ENCODE results near the gene C1QTNF6.

C1QTNF6 gene

GRCh38 chr22:37226514-37226913 is 38.5 kb upstream of the C1QTNF6 start:
- no peak overlapping the region for H3K4me3 ChIP-seq (ENCODE audit: low read depth, low read length)
- TF ChIP-seq, protein P1, sequence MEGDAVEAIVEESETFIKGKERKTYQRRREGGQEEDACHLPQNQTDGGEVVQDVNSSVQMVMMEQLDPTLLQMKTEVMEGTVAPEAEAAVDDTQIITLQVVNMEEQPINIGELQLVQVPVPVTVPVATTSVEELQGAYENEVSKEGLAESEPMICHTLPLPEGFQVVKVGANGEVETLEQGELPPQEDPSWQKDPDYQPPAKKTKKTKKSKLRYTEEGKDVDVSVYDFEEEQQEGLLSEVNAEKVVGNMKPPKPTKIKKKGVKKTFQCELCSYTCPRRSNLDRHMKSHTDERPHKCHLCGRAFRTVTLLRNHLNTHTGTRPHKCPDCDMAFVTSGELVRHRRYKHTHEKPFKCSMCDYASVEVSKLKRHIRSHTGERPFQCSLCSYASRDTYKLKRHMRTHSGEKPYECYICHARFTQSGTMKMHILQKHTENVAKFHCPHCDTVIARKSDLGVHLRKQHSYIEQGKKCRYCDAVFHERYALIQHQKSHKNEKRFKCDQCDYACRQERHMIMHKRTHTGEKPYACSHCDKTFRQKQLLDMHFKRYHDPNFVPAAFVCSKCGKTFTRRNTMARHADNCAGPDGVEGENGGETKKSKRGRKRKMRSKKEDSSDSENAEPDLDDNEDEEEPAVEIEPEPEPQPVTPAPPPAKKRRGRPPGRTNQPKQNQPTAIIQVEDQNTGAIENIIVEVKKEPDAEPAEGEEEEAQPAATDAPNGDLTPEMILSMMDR (IDR thresholded peaks at IDR 0.05; ENCODE audit: borderline replicate concordance, insufficient read depth, low read depth, low read length) = no peak

DNA sequence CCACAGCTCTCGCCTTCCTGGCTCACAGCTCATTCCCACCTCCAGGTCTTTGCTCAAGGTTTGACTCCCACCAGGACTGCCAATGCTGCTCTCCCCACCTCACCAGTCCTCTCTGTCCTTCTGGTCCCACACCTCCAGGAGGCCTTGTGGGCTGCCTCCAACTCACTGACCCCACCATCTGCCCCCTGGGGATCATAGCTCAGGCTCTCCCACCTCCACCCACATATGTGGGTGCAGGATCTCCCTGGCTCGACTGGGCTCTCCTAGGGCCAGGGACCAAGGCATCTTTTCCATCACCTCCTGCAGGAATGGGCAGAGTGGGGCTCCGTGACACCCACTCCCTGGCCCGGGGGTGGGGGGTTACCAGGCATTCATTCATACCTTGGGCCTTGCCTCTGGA is 38.0 kb upstream of the C1QTNF6 start:
- TF ChIP-seq, protein P1 (IDR thresholded peaks at IDR 0.05; ENCODE audit: borderline replicate concordance, insufficient read depth, low read depth, low read length) = no peak
- H3K4me3 ChIP-seq (ENCODE audit: low read depth, low read length) = no peak overlapping the region

- TF ChIP-seq, protein P1 (IDR thresholded peaks at IDR 0.05; ENCODE audit: borderline replicate concordance, insufficient read depth, low read depth, low read length) = peak; percentile 19; the same call in 1 of the 2 replicates
- no peak overlapping the region for H3K4me3 ChIP-seq (ENCODE audit: low read depth, low read length)
These were observed 37.4 kb upstream of the C1QTNF6 start for GRCh38 chr22:37225481-37225880.

- TF ChIP-seq, protein P1 (IDR thresholded peaks at IDR 0.05; ENCODE audit: borderline replicate concordance, insufficient read depth, low read depth, low read length) = no peak
- no peak overlapping the region for H3K4me3 ChIP-seq (ENCODE audit: low read depth, low read length)
These were observed 36.8 kb upstream of the C1QTNF6 start for GRCh38 chr22:37224757-37225420.

GRCh38 chr22:37223965-37224551 is 36.0 kb upstream of the C1QTNF6 start:
- TF ChIP-seq, protein P1 (IDR thresholded peaks at IDR 0.05; ENCODE audit: borderline replicate concordance, insufficient read depth, low read depth, low read length) = no peak
- H3K4me3 ChIP-seq (ENCODE audit: low read depth, low read length) = no peak overlapping the region

DNA sequence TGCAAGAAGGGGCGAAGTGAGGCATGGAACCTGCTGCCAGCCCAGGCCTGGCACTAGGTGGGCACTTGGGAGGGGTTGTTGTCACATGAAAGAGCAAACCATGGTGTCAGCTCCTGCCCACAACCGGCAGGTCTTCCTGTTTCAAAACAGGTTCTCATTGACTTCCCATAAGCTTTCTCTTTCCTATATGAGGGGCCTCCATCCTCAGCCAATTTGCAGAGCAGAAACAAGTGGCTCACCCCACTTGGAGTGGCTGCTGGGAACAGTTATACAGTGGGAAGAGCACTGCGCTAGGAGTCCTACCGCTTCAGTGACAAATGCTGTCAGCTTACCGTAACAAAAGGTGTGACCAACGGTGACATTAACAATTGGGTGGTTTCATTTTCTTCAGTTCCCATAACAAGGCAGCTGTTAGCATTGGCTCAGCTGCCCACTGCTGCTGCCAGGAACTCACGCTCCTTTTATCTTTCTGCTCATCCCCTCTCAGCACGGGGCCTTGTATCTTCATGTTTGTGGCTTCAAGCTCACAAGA is 34.5 kb upstream of the C1QTNF6 start:
- TF ChIP-seq, protein P1 (IDR thresholded peaks at IDR 0.05; ENCODE audit: borderline replicate concordance, insufficient read depth, low read depth, low read length) = no peak
- H3K4me3 ChIP-seq (ENCODE audit: low read depth, low read length) = no peak overlapping the region
